Upper lobe of right lung (tissue), 1 donor: ENCODE data around the gene ABCG2. TPM values are rescaled to one million over a fixed set of nuclear protein-coding genes. Genes with fewer than 3 reads are reported as not detected.

Source experiments
- ATAC-seq: fragments of 200-7000 bp; cut with Tn5 transposase; one replicate; pipeline ENCODE4 v1.9.1; 2020; ENCODE audit warnings: mild to moderate bottlenecking, moderate library complexity
- DNase-seq: peaks from one replicate; pipeline ENCODE4 v3.0.0-alpha.2; 2020
- H3K27ac ChIP-seq: fragments of 200-600 bp; one replicate; pipeline ENCODE4 v1.8.0; 2022
- H3K27me3 ChIP-seq: fragments of 200-600 bp; one replicate; pipeline ENCODE4 v1.8.0; 2022; ENCODE audit warnings: mild to moderate bottlenecking
- H3K36me3 ChIP-seq: fragments of 200-600 bp; one replicate; pipeline ENCODE4 v1.8.0; 2022
- H3K4me1 ChIP-seq: fragments of 200-600 bp; one replicate; pipeline ENCODE4 v1.8.0; 2022
- H3K4me3 ChIP-seq: fragments of 200-600 bp; one replicate; pipeline ENCODE4 v1.8.0; 2022; ENCODE audit warnings: mild to moderate bottlenecking
- H3K9me3 ChIP-seq: fragments of 200-600 bp; one replicate; pipeline ENCODE4 v1.8.0; 2022
- CTCF ChIP-seq: fragments of 200-600 bp; IDR thresholded peaks from one replicate; pipeline ENCODE4 v1.8.0; 2022; ENCODE audit warnings: antibody characterized with exemption
- intact Hi-C: fragments of 100-400 bp; cut with DNase I; formaldehyde crosslinking; loops from one replicate; pipeline ENCODE4 v1.11.0; 2022
- total RNA-seq: library from RNA; stranded (reverse); fragmentation: NEBNext Ultra II Directional; extraction: Animal tissue kit (Norgen Biotek cat#: 25700); gene quantifications from one replicate; pipeline ENCODE4 v1.2.1, GENCODE V29; 2021
- donor health status: DM: no; HTN: yes; CAD: no; lungs with severe emphysema.

Gene ABCG2
- total RNA-seq, 1 donor from 2014 or later = 21.7 TPM

GRCh38 chr4:88189881-88190585 is 31.6 kb upstream of the ABCG2 start:
- TF ChIP-seq CTCF = no peak
- no peaks in the 10 kb centered on the region for H3K4me1 ChIP-seq
- H3K27me3 ChIP-seq = no peaks in the 10 kb centered on the region
- no peak for DNase-seq
- ATAC-seq = no peak
- no peaks in the 10 kb centered on the region for H3K9me3 ChIP-seq
- no peak overlapping the region for H3K27ac ChIP-seq
- no peak overlapping the region for H3K4me3 ChIP-seq
- no peaks in the 10 kb centered on the region for H3K36me3 ChIP-seq
- intact Hi-C loops = no loop called here

GRCh38 chr4:88189418-88189738 is 30.9 kb upstream of the ABCG2 start:
- Histone ChIP-seq H3K27ac (no peak overlapping the region), H3K4me1 (no peaks in the 10 kb centered on the region), H3K4me3 (no peak overlapping the region), H3K36me3 (no peaks in the 10 kb centered on the region), H3K27me3 (no peaks in the 10 kb centered on the region), H3K9me3 (no peaks in the 10 kb centered on the region)
- DNase-seq (no peak), ATAC-seq (no peak)
- TF ChIP-seq CTCF = no peak
- intact Hi-C loops = no loop called here

GRCh38 chr4:88188738-88189417 is 30.4 kb upstream of the ABCG2 start:
- no peak overlapping the region for H3K27ac ChIP-seq
- no peaks in the 10 kb centered on the region for H3K4me1 ChIP-seq
- no peak for ATAC-seq
- H3K27me3 ChIP-seq = no peaks in the 10 kb centered on the region
- no peak for TF ChIP-seq CTCF
- H3K36me3 ChIP-seq = no peaks in the 10 kb centered on the region
- no peaks in the 10 kb centered on the region for H3K9me3 ChIP-seq
- intact Hi-C loops = no loop called here
- no peak overlapping the region for H3K4me3 ChIP-seq
- DNase-seq = no peak

- Histone ChIP-seq H3K36me3 (no peaks in the 10 kb centered on the region), H3K27ac (no peak overlapping the region), H3K4me3 (no peak overlapping the region), H3K4me1 (no peaks in the 10 kb centered on the region), H3K9me3 (no peaks in the 10 kb centered on the region), H3K27me3 (no peaks in the 10 kb centered on the region)
- DNase-seq (no peak), ATAC-seq (no peak)
- intact Hi-C loops = no loop called here
- no peak for TF ChIP-seq CTCF
Observed at GRCh38 chr4:88187766-88188165, 29.3 kb upstream of the ABCG2 start.

GRCh38 chr4:88185906-88186305 is 27.5 kb upstream of the ABCG2 start:
- Histone ChIP-seq H3K27me3 (no peaks in the 10 kb centered on the region), H3K4me3 (no peak overlapping the region), H3K36me3 (no peaks in the 10 kb centered on the region), H3K9me3 (no peaks in the 10 kb centered on the region), H3K4me1 (no peaks in the 10 kb centered on the region), H3K27ac (no peak overlapping the region)
- no peak for TF ChIP-seq CTCF
- intact Hi-C loops = no loop called here
- no peak for ATAC-seq
- DNase-seq = no peak
